NCI-H1092 (cell line): ENCODE data around the gene MYH6.
"Not testable (repeated sequence)": the region's sequence is repeated elsewhere in the genome, so short reads cannot be mapped to it uniquely, and the experiment has no call there.

Source experiments
- DNase-seq: peaks from one replicate; lab custom pipeline; 2025; lab: John Stamatoyannopoulos, UW

MYH6 gene

GRCh38 chr14:23407516-23408306 lies at the start of gene MYH6:
Gene MYH6, minus strand, starts transcription at chr14:23408273. Its CDS starts 1,050 bp downstream, at chr14:23407223.
- no peak for DNase-seq

- DNase-seq, result not testable (repeated sequence)
Observed at GRCh38 chr14:23456883-23457586, 49.0 kb upstream of the MYH6 start.

GRCh38 chr14:23454445-23454856 lies 46.4 kb upstream of the MYH6 start:
- no peak for DNase-seq

- DNase-seq, result no peak
Observed at GRCh38 chr14:23452237-23452636, 44.2 kb upstream of the MYH6 start.

- no peak for DNase-seq
Observed at GRCh38 chr14:23450379-23450778, 42.3 kb upstream of the MYH6 start.

- DNase-seq, result no peak
Observed at GRCh38 chr14:23449314-23449713, 41.2 kb upstream of the MYH6 start.

- DNase-seq, result no peak
Observed at GRCh38 chr14:23447361-23448350, 39.6 kb upstream of the MYH6 start.

GRCh38 chr14:23446291-23446851 lies 38.3 kb upstream of the MYH6 start:
- DNase-seq, result no peak

- DNase-seq, result no peak
Observed at GRCh38 chr14:23445773-23446172, 37.7 kb upstream of the MYH6 start.

- no peak for DNase-seq
Observed at GRCh38 chr14:23444314-23444713, 36.2 kb upstream of the MYH6 start.

GRCh38 chr14:23443881-23444280 lies 35.8 kb upstream of the MYH6 start:
- no peak for DNase-seq

GRCh38 chr14:23443411-23443812 lies 35.3 kb upstream of the MYH6 start:
- DNase-seq, result no peak

- DNase-seq, result no peak
Observed at GRCh38 chr14:23442721-23443356, 34.8 kb upstream of the MYH6 start.

- no peak for DNase-seq
Observed at GRCh38 chr14:23441076-23441475, 33.0 kb upstream of the MYH6 start.

GRCh38 chr14:23439107-23439835 lies 31.2 kb upstream of the MYH6 start:
- no peak for DNase-seq

- no peak for DNase-seq
Observed at GRCh38 chr14:23438101-23438971, 30.3 kb upstream of the MYH6 start.

- DNase-seq, result no peak
Observed at GRCh38 chr14:23437133-23438100, 29.3 kb upstream of the MYH6 start.

GRCh38 chr14:23436327-23437132 lies 28.5 kb upstream of the MYH6 start:
- DNase-seq, result no peak
